Stimulated activated CD8-positive, alpha-beta memory T cell treated with anti-CD3 and anti-CD28 coated beads, Interleukin-12 subunit alpha, Interleukin-12 subunit beta, amount 100 ng/mL, for 1 hour (primary cell): Measurements from ENCODE around the gene SYNE3.
"Not testable (repeated sequence)": the region's sequence is repeated elsewhere in the genome, so short reads cannot be mapped to it uniquely, and the experiment has no call there.

Experiments used
- DNase-seq: peaks from one replicate; pipeline ENCODE4 v3.0.0-alpha.2; 2020; ENCODE audit warnings: low read depth

The SYNE3 gene

GRCh38 chr14:95524706-95525512 is 8.5 kb upstream of the SYNE3 start:
- no peak for DNase-seq

- DNase-seq, result no peak
Observed at GRCh38 chr14:95523815-95524448, 7.5 kb upstream of the SYNE3 start.

- DNase-seq, result no peak
Observed at GRCh38 chr14:95523051-95523814, 6.8 kb upstream of the SYNE3 start.

GRCh38 chr14:95522556-95522955 is 6.1 kb upstream of the SYNE3 start:
- DNase-seq, result no peak

DNA sequence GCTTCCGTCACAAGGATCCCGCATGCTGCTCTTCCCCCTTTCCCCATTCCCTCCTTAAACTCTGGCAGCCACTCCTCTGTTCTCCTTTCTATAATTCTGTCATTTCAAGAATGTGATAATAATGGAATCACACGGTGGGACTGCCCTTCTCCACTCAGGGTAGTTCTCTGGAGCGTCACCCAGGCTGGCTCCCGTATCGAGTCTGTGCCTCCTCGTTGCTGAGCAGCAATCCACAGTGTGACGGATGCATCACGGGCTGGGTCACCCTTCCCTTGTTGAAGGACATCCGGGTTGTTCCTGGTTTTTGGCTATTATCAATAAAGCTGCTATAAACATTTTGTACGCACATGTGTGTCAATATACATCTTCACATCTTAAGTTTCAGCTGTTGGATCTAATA is 5.7 kb upstream of the SYNE3 start:
- DNase-seq, result no peak

DNA sequence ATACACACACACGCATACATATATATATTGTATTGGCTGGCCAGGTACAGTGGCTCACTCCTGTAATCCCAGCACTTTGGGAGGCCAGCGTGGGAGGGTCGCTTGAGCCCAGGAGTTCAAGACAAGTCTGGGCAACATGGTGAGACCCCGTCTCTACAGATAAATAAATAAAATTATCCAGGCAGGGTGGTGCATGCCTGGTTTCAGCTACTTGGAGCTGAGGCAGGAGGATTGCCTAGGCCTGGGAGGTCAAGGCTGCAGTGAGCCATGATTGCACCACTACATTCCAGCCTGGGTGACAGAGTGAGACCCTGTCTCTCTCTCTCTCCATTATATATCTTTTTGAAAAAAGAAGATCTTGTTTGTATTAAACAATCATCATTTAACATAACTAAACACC is 4.6 kb upstream of the SYNE3 start:
- no peak for DNase-seq

GRCh38 chr14:95520346-95520745 is 3.9 kb upstream of the SYNE3 start:
- no peak for DNase-seq

DNA sequence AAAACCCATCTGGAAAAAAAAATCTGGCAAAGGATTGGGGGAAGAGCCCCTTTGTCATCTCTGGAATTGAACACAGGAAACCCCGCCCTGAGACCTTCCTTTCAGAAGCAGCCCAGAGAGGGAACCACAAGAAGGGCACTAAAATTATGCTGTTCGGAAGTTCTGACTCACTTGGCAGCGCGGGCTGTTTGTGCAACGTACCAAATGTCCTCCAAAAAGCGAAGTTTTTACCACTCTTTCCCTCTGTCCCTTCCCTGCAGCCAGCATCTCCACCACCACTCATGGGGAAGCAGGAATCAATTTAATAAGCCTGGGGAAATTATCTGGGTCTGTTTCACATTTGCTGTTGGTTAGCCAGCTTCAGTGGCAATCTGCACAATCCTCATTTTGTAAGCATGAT is 3.2 kb upstream of the SYNE3 start:
- peak; percentile 59 for DNase-seq

- no peak for DNase-seq
Observed at GRCh38 chr14:95518045-95518751, 1.7 kb upstream of the SYNE3 start.

- DNase-seq, result peak; percentile 71
Observed at GRCh38 chr14:95515596-95516552, 576 bp downstream of the SYNE3 start.

- DNase-seq, result no peak
Observed at GRCh38 chr14:95515080-95515489, 1.4 kb downstream of the SYNE3 start.

- DNase-seq, result no peak
Observed at GRCh38 chr14:95514131-95515079, 2.0 kb downstream of the SYNE3 start.

GRCh38 chr14:95513291-95513690 is 3.2 kb downstream of the SYNE3 start:
- DNase-seq, result no peak

DNA sequence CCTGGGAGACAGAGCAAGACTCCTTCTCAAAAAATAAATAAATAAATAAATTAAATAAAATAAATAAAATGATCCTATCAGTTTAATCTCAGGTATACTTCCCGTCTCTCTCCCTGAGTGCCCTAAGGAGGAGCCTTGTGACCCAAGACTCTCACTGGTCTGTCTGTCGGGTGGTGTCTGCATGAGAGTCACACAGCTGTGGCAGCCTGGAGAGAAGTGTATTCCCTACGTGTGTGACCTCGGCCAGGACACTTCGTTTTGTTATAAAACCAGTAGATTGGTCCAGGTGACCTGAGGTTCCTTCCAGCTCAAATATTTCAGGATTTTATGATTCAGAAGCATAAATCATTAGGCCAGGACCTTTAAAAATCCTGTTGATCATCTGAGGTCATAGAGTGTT is 4.8 kb downstream of the SYNE3 start:
- no peak for DNase-seq

DNA sequence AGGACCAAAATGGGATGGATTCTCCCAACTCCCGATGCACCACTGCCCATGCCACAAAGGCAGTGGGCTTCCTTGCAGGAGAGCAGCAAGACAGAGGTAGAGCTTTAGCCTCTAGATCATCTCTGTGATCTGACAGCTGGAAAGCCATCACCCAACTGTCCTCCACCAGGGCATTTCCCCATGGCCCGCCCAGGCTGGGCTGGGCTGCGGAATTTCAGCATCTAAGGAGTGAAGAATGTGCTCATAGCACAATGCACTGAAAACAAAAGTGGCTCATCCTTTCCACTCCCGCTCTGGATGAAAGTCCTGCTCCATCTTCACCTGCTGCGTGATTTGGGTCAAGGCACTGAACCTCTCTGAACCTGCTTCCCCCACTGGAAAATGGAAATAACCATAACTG is 5.6 kb downstream of the SYNE3 start:
- DNase-seq, result no peak

- DNase-seq, result not testable (repeated sequence)
Observed at GRCh38 chr14:95510344-95510743, 6.1 kb downstream of the SYNE3 start.

- DNase-seq, result no peak
Observed at GRCh38 chr14:95509495-95509894, 7.0 kb downstream of the SYNE3 start.

DNA sequence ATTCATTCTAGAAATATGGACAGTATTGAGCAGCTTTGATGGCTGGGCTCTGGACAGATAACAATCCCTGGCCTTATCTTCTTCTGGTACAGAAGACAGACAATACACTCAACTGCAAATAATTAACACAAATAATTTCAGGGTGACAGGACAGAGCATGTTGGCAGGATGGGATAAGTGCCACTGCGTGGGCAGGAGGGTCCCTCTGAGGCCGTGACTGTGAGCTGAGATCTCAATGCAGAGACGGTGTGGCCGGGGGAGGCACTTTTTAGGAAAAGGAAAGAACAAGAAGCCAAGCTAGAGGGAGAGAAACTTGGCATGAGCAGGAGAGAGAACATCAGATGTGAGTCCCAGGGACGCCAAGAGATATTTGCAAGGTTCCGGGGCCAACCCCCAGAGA is 8.1 kb downstream of the SYNE3 start:
- no peak for DNase-seq

- DNase-seq, result no peak
Observed at GRCh38 chr14:95507701-95508103, 8.7 kb downstream of the SYNE3 start.

DNA sequence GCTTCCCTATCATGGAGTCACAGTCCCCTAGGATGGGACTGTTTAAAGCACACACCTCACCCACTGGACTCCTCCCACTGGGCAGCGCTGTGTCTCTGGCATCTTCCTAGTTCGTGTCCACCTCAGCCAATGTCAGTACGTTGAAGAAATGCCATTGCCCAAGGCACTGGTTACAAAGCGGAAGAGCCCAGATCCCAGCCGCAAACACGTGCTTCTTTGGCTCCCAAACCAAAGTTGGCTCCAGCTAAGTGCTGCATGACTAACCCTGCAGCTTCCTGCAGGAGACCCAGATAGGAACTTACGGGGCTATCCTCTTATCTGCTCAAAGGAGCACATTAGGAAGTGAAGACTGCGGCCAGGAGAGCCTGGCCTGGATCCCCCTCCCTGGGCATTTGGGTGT is 9.3 kb downstream of the SYNE3 start:
- no peak for DNase-seq
